Esophagus muscularis mucosa (tissue), 4 donors: ENCODE measurements around the gene VIL1. TPM values are rescaled to one million over a fixed set of nuclear protein-coding genes. Genes with fewer than 3 reads are reported as not detected.

Experiments used
- DNase-seq: peaks from one replicate; pipeline ENCODE4 v3.0.0-alpha.2; 2017; ENCODE audit errors: extremely low spot score
- H3K27ac ChIP-seq, 4 donors: fragments of 200-600 bp; sonication (generic); replicated peaks in 1 of 4; 1 replicate in 3 of 4; 2 replicates in 1 of 4; pipeline ENCODE4 v1.5.1; 2016 to 2019; ENCODE audit warnings: mild to moderate bottlenecking in 1 of 4
- H3K27me3 ChIP-seq, 4 donors: fragments of 200-600 bp; sonication (generic); one replicate each; pipeline versions ENCODE4 v1.5.1 to v1.6.0; 2016 to 2019
- H3K36me3 ChIP-seq, 4 donors: fragments of 200-600 bp; sonication (generic); one replicate each; pipeline ENCODE4 v1.5.1; 2016 to 2019
- H3K4me1 ChIP-seq, 4 donors: fragments of 200-600 bp; sonication (generic); one replicate each; pipeline ENCODE4 v1.5.1; 2016 to 2019
- H3K4me3 ChIP-seq, 4 donors: fragments of 200-600 bp; sonication (generic); 1 replicate in 2 of 4; 2 replicates in 2 of 4; pipeline ENCODE4 v1.5.1; 2016 to 2019; ENCODE audit warnings: mild to moderate bottlenecking in 4 of 4, moderate library complexity in 1 of 4
- H3K9me3 ChIP-seq, 4 donors: fragments of 200-600 bp; sonication (generic); 1 replicate in 3 of 4; 2 replicates in 1 of 4; pipeline ENCODE4 v1.5.1; 2016 to 2019
- EP300 ChIP-seq: sonication (generic); formaldehyde crosslinking; IDR thresholded peaks from one replicate; pipeline ENCODE4 v1.6.1; 2017; ENCODE audit warnings: antibody characterized with exemption
- POLR2A ChIP-seq: fragments of 450-650 bp; IDR thresholded peaks from one replicate; pipeline ENCODE4 v1.6.1; 2017; ENCODE audit warnings: antibody characterized with exemption, moderate library complexity, mild to moderate bottlenecking, low read depth
- POLR2AphosphoS5 ChIP-seq, 2 donors: sonication (generic); formaldehyde crosslinking; IDR thresholded peaks; one replicate each; pipeline ENCODE4 v1.6.1; 2017; ENCODE audit warnings: antibody characterized with exemption in 2 of 2
- WGBS: methylation state at CpG from one replicate; pipeline ENCODE4 v1.1.5; 2018; 5-methylcytosine and 5-hydroxymethylcytosine counted together
- intact Hi-C: fragments of 100-400 bp; cut with DNase I; formaldehyde crosslinking; loops from one replicate; pipeline ENCODE4 v1.15.1; 2023
- small RNA-seq, 3 donors: library from RNA; depleted of rRNA; stranded (forward); fragments of <200 nt; gene quantifications; one replicate each; pipeline ENCODE3, GENCODE V24; 2016
- total RNA-seq, 4 donors: library from RNA; depleted of rRNA; stranded (reverse); fragments of >200 nt; gene quantifications; one replicate each; pipeline versions ENCODE4 v1.1.0 to v1.2.1, GENCODE V29; 2016
- TF ChIP-seq, protein P1 (sequence below), 3 experiments: fragments of 200-600 bp in 2 of 3; fragments of 450-650 bp in 1 of 3; sonication (generic) in 2 of 3; IDR thresholded peaks; one replicate each; pipeline ENCODE4 v1.5.1; 2017 to 2019; ENCODE audit warnings: antibody characterized with exemption in 3 of 3, mild to moderate bottlenecking in 2 of 3, moderate library complexity in 1 of 3

VIL1 gene
- total RNA-seq, 4 donors from 2014 or later = 0.86 TPM; not detected in 3

DNA sequence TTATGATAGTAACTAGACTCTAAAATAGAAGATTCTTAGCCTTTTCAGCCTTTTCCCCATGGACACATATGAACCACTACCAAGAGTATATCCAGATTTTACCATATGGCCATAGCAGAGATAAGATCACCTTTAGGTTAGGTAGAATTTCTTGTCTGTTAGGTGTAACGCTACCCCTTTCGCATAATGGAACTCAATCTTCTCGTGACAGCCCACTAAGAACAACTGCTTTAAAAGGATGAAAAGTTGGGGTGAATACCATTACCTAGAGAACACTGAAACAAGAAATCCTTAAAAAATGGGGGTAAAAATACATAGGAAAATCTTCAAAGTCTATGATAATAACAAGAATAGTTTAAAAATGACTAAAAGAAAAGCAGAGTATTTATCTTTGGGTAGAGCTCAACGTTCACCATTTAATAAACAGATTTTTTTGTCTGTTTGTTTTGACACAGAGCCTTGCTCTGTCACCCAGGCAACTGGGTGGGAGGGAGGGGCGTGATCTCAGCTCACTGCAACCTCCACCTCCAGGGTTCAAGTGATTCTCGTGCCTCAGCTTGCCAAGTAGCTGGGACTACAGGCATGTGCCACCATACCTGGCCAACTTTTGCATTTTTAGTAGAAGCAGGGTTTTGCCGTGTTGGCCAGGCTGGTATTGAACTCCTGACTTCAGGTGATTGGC is 67.2 kb downstream of the VIL1 start:
- no peak overlapping the region for H3K4me3 ChIP-seq
- no peak for DNase-seq
- H3K27ac ChIP-seq = no peak overlapping the region
- TF ChIP-seq POLR2AphosphoS5 (IDR thresholded peaks at IDR 0.05) (no peak), POLR2A (no peak), EP300 (no peak)
- TF ChIP-seq, protein P1, sequence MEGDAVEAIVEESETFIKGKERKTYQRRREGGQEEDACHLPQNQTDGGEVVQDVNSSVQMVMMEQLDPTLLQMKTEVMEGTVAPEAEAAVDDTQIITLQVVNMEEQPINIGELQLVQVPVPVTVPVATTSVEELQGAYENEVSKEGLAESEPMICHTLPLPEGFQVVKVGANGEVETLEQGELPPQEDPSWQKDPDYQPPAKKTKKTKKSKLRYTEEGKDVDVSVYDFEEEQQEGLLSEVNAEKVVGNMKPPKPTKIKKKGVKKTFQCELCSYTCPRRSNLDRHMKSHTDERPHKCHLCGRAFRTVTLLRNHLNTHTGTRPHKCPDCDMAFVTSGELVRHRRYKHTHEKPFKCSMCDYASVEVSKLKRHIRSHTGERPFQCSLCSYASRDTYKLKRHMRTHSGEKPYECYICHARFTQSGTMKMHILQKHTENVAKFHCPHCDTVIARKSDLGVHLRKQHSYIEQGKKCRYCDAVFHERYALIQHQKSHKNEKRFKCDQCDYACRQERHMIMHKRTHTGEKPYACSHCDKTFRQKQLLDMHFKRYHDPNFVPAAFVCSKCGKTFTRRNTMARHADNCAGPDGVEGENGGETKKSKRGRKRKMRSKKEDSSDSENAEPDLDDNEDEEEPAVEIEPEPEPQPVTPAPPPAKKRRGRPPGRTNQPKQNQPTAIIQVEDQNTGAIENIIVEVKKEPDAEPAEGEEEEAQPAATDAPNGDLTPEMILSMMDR (IDR thresholded peaks at IDR 0.05) = no peak
- H3K9me3 ChIP-seq = no peaks in the 10 kb centered on the region
- H3K36me3 ChIP-seq = peaks cover 13 to 83% (median 52%) of the 10 kb centered on the region in 4 donors
- 72% methylated on average over 7 of the region's 7 CpGs for WGBS
- intact Hi-C loops = no loop called here
- H3K4me1 ChIP-seq = peaks cover 0 to 9% (median 5%) of the 10 kb centered on the region in 4 donors
- H3K27me3 ChIP-seq = no peaks in the 10 kb centered on the region

DNA sequence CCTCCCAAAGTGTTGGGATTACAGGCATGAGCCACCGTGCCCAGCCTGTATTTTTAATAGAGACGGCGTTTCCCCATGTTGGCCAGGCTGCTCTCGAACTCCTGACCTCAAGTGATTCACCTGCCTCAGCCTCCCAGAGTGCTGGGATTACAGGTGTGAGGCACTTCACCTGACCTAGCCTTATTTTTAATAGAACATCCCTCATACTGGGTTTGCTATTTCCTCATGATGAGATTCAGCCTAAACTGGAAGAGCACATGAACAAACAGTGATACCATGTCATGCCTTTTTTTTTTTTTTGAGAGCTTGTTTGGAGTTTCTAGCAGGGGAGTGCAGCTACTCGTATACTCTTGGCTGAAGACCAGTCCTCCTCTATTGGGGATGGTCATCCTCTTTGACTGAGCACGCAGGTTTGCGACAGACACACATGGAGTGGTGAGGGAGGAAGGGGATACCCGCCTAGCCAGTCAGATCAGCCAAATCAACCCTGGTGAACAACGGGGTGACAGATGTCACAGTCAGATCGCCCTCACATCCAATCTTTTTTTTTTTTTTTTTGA is 81.7 kb downstream of the VIL1 start:
- H3K9me3 ChIP-seq = no peaks in the 10 kb centered on the region
- 94% methylated on average over 10 of the region's 10 CpGs for WGBS
- TF ChIP-seq POLR2AphosphoS5 (IDR thresholded peaks at IDR 0.05) (no peak), POLR2A (no peak), EP300 (no peak)
- TF ChIP-seq, protein P1 (IDR thresholded peaks at IDR 0.05) = no peak
- no peak for DNase-seq
- no peak overlapping the region for H3K27ac ChIP-seq
- peaks cover 9 to 48% (median 27%) of the 10 kb centered on the region in 4 donors for H3K36me3 ChIP-seq
- H3K27me3 ChIP-seq = no peaks in the 10 kb centered on the region
- H3K4me1 ChIP-seq = peaks cover 0 to 19% (median 15%) of the 10 kb centered on the region in 4 donors
- no peak overlapping the region for H3K4me3 ChIP-seq
- intact Hi-C loops = no loop called here

DNA sequence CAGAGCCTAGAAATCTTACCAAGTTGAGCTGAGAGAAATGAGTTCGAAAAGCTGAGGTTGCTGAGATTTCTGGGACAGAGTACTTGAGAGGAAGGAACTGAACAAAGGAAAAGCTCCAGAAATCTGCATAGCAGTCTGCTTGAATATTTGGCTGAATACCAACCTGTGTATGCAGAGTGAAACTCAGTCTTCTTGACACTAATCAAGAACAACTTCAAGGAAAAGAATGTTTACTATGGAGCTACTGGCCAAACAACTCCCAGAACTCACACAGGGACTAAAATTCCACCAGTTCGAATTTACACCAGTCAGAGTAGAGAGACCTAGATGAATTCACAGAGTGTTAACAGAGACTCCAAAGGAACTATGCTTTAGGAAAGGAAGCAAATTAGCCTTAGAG is 82.7 kb downstream of the VIL1 start:
- 26% methylated on average over 2 of the region's 2 CpGs for WGBS
- no peak for DNase-seq
- Histone ChIP-seq H3K4me3 (no peak overlapping the region), H3K27me3 (no peaks in the 10 kb centered on the region), H3K4me1 (peaks cover 0 to 19% (median 15%) of the 10 kb centered on the region in 4 donors), H3K9me3 (no peaks in the 10 kb centered on the region), H3K27ac (peak overlapping the region; percentile 15 to 66 (median 30)), H3K36me3 (peaks cover 0 to 42% (median 17%) of the 10 kb centered on the region in 4 donors)
- TF ChIP-seq POLR2AphosphoS5 (IDR thresholded peaks at IDR 0.05) (no peak), EP300 (no peak), POLR2A (no peak)
- TF ChIP-seq, protein P1 (IDR thresholded peaks at IDR 0.05) = no peak
- intact Hi-C loops = no loop called here

Small RNA genes lying within 50 kb of the gene (small RNA-seq; reads per million reads assigned to genes)
- gene MIR26B = 613 to 913 (median 871) reads per million in 3 donors

Other genes starting within 250 kb of the VIL1 start
- 100 to 1,000 TPM; 257 to 300 (median 270) TPM for gene ARPC2, start 201.9 kb upstream of the VIL1 start, total RNA-seq
- gene GPBAR1, start 158.1 kb upstream of the VIL1 start, total RNA-seq = 1 to 10 TPM in 3 of 4 donors, under 1 TPM in 1; 0.42 to 4.5 (median 3.9) TPM
- 100 to 1,000 TPM; 104 to 169 (median 144) TPM for gene AAMP, start 149.0 kb upstream of the VIL1 start, total RNA-seq
- gene PNKD, start 148.6 kb upstream of the VIL1 start, total RNA-seq = 10 to 100 TPM; 40.3 to 74.1 (median 56.5) TPM
- gene TMBIM1, start 126.6 kb upstream of the VIL1 start, total RNA-seq = 100 to 1,000 TPM; 131 to 238 (median 197) TPM
- not detected for gene CATIP, start 62.3 kb upstream of the VIL1 start, total RNA-seq
- 10 to 100 TPM in 2 of 4 donors, 1 to 10 TPM in 2; 5.6 to 38.1 (median 20.7) TPM for gene SLC11A1, start 36.9 kb upstream of the VIL1 start, total RNA-seq
- gene CTDSP1, start 19.3 kb upstream of the VIL1 start, total RNA-seq = 100 to 1,000 TPM; 121 to 176 (median 137) TPM
- gene USP37, start 149.2 kb downstream of the VIL1 start, total RNA-seq = 10 to 100 TPM in 1 of 4 donors, 1 to 10 TPM in 3; 6.7 to 15.0 (median 8.5) TPM
- 10 to 100 TPM; 23.0 to 33.8 (median 28.8) TPM for gene CNOT9, start 149.7 kb downstream of the VIL1 start, total RNA-seq
- gene PLCD4, start 188.8 kb downstream of the VIL1 start, total RNA-seq = 1 to 10 TPM; 2.6 to 5.8 (median 4.8) TPM
- 10 to 100 TPM; 17.4 to 33.6 (median 26.3) TPM for gene ZNF142, start 240.5 kb downstream of the VIL1 start, total RNA-seq
- gene BCS1L, start 240.6 kb downstream of the VIL1 start, total RNA-seq = 10 to 100 TPM; 21.3 to 27.3 (median 25.6) TPM